Astrocyte of the hippocampus (primary cell): ENCODE measurements around the gene CELF2.
A peak's percentile ranks its signal among the peaks of the same experiment; 100 is the strongest.

Source experiments
- DNase-seq: peaks from one replicate; pipeline ENCODE4 v3.0.0; 2011; ENCODE audit warnings: low read depth, low spot score

CELF2 gene

DNA sequence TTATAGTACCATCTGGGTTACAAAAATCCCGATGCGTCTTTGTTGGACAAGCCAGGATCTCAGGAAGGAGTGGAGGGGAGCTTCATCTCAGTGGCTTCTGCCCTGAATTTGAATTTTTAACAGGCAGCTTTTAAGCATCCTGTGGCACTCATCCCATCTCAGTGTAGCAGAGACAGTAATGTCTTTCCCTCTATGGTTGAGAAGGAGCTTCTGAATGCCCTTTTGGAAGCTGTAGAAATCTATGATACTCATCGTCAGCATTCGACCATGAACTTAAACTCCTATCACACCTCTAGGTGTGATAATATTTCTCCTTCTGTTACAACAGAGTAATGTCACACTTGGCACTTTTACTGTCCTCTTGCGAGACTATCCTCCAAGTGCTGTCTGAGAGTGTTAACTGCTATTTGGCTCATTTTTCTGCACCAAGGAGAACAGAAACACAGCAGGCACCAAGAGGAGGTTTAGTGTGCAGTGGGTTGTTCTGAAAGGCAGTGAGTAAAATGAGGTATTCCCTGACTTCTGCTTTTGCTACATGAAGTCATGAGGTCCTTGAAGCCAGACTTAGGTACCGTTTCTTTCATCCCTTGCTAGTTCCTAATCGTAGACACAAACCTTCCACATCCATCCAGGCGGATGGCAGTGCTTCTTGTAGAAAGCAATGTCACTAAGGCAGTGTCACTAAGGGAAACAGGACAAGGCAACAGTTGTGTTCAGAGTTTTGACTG is 177.4 kb downstream of the CELF2 start:
- no peak for DNase-seq

DNA sequence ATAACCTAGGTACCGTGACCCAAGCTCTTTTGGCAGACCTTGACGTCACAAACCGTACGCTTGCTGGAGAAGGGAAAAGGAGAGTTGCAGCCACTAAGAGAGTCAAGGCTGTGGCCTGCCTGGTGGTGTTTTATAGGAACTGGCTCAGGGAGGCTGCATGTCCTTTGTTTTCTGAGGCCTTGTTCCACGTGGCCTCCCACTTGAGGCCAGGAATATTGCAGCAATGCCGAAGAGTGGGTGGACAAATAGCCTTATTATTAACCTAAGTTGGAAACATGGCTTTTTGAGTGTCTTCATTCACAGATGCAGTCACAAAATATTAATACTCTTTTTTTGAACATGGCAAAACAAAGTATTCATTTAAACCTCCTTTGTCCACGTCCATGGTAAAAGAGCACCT is 178.0 kb downstream of the CELF2 start:
- no peak for DNase-seq

DNA sequence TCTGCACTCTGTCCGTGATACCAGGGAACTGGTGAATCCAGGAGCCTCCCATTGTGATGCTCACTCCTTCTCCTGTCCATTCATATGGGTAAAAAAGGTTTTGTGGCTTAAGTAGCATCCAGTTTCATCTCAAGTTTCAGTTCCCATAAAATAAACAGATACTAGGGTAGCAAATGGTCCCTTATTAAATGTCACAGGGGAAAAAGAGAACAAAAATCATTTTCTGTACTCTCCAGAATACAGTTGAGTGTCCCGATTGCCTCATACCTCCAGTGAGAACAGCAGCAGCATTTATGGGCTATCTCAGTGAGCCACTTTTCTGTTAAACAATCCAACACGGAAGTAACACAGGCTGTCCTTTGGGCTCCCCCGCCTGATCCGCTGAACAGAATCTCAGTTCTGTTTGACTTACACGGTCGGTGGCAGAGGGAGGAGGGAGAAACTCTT is 179.6 kb downstream of the CELF2 start:
- DNase-seq = no peak

DNA sequence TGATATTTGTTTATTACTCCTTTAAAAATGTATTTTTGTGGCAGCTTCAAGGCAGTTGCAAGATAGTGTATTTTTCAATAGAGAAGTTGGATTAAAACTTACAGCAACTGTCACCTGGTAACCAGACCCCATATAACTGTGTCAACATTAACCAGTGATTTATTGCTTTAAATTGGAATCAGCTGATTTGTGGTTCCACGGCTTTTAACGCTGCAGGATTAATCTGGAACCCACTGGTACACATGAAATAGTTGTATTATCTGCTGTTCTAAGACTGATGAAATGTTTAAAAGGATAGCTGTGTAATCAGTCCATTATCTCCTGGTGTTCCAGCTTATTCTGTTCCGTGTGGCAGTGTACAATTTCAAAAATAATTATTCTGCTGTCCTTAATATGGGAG is 180.2 kb downstream of the CELF2 start:
- DNase-seq = no peak

DNA sequence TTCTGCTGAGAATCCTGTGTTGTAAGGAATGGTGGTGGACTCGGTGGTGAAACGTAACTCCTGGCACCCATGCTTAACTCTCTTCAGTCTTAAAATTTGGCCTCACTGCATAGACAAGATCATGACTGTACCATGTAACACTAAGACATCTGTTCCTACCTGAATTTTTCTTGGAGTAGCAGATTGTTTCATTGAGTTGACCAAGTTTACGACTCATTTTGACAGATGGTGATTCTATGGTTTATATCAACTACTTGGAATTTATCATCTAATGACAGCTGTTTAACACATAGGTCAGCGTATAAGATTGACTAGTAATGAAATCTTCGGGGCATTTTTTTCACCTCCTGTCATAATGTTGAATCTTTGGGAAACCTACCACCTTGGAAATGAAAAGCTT is 184.2 kb downstream of the CELF2 start:
- no peak for DNase-seq

DNA sequence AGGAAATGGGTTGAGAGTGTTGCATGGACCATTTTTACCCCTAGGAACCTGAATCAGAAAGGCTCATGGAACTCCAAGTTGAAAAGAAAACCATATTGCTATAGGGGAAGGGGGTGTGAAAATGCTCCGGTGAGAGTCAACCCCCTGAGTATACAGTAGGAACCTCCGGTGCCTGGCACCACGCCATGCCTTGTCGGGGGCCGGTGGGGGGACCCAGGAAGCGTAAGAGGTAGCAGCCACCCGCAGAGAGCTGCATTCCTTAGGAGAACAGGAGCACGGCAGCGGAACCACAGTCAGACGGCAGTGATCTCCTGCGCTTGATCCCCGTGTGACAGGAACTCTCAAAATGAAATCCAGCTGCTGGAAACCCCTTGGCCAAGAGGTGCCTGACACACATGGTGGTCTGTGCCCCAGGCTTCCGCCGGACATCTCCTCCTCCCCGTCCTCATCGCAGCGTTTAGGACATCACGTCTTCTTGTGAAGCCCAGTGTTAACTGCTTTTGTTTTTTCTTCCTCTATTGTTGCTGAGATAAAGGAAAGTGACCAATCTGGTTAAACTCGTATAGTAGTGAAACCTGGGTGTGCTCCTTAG is 186.8 kb downstream of the CELF2 start:
- DNase-seq = peak; percentile 54

DNA sequence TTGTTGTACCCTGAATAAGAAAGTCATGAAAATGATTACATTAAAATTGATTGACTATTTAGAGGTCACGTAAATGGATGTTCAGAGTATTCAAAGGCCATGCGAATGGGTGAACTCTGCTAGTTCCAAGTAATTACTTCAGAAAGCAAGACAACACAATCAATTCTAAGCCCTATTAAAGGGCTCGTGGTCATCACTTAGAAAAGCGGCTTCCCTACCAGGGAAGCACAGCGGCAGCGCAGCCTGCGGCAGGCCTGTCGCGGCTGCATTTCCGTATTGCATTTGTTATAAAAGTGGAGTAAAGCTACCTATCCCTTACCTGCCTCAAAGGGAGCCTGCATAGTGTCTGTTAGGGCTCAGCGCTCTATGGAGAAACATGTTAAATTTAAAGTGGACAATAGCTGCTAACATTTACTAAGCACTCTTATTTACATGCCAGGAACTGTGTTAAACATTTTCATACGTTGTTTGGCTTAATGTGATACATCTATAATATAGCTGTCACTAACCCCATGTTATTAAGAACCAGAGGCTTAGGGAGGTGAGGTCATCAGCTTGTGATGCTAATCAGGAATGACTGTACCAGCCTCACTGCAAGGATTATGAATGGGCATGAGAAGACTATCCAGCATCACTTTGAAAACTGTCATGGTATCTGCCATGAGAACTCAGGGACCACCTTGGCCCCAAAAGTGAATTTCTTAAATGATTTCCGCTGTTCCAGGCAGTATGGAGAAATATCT is 187.5 kb downstream of the CELF2 start:
- DNase-seq = peak; percentile 59

DNA sequence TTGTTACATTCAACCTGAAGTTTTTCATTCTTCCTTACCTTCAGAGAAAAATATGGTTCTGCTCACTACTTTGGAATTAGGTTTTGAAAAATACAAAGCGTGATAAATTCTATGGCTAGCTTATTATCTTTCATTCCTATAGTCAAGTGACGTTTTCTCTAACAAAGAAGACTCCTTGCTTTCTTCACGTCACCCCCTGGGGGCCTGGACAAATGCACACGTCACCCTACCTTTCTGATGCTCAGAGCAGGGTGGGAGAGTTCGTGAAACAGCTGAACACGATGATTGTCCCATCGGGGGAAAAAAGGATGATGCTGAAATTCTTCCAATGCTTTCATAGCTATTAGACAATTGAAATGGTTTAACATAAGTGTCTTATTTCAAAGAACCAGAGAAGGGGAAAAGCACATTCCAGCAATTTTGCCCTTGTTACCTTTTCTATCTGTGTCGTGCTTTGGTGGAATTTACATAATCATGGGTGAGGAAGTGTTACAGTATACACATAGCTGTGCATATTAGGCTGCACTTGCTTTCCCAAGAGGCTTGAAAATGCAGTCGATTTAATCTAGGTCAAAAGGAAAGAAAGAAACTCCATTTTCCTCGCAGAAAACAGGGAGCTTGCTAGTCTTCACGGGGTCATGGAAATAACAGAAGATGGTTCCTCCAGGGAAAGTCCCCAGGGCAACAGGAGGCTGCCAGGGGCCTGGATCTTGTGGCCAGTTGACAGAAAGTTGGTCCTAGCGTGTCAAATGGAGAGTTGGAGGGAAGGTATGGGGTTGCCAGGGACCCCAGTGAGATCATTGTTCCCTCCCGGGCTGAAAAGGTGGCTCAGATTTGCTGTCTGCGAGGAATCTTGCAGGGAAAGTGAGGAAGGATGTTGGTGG is 189.2 kb downstream of the CELF2 start:
- DNase-seq = no peak

DNA sequence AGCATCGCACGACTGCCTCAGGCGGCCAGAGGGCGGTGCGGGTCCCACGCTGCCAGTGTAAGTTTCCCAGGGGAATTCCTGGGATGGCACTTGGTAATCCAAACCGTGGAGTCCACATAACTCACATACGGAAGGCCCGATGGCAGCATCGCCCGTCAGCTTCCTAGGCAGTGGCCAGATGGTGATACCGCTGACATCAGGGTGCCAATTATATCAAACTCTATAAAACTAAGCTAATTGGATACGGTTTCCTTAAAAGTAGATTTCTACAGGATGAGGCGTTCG is 189.8 kb downstream of the CELF2 start:
- no peak for DNase-seq

DNA sequence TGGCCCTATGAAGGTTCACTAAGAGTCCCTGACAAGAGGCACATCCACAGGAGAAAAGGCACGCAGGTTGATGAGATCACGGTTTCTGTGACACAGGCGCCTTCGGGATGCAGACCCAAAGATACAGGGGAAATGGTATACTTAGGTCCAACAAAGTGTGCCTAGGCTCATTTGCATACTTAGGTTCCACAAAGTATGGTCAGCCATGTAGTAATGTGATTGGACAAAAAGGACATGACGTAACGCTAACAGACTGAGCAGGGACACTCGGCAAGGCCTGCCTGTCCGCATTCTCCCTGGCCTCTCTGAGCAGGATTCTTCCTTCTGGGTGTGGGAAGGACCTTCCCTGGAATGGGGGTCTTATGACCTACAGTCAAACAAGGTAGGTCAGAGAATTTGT is 190.6 kb downstream of the CELF2 start:
- DNase-seq = no peak

DNA sequence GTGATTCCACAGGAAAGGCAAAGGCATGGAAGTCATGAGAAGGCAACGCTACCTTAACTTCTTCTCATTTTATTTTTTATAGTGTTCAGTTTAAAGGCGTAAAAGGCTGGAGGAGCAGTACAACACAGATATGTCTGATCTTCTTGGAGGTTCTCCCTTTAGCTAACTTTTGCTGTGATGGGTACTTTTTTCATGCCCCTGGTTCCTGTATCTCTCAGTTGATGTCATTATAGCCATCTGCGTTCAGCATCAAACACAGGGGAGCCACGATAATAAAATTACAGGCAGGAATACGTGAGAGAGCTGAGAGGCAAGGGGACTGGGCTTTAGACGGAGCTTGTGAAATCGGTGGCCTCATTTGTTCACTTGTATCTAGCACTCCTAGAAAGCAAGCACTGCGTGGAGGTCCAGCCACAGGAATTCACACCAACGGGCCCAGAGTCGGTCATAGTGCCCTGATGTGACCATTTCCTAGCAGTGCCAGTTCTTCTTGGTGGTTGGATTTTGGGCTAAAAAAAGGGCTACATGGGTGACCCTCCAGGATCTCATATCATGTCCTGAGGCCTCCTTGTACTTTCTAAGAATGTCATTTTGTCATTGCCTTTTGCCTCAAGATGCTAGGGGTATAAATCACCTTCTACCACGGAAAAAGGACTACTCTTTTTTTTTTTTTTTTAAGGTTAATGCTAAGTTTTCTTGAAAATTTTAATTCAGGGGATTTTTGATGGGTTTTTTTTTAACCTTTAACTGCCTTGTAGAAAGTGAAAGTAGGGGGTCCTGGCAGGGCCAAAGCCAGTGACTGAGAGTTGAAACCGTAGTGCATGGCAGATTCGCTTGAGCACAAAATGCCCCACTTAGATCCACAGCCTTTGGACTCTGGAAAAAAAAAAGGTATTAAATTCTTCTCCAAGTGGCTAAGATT is 191.5 kb downstream of the CELF2 start:
- DNase-seq = no peak

DNA sequence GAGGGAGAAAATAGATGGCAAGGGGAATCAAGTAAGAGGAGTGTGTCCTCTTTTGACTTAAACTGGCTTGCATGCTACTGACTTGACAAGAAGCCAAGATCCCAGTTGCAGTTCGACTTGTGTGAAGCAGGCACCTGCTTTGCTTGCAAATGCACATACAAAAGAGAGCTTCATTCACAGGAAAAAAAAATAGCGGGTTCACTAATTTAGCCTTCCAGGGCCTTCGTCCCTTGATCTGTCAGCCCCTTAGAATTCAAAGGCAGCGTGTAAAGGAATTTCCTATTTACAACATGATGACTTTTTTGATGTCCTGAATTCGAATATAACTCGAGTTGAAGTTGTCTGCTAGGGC is 192.1 kb downstream of the CELF2 start:
- DNase-seq = peak; percentile 39

DNA sequence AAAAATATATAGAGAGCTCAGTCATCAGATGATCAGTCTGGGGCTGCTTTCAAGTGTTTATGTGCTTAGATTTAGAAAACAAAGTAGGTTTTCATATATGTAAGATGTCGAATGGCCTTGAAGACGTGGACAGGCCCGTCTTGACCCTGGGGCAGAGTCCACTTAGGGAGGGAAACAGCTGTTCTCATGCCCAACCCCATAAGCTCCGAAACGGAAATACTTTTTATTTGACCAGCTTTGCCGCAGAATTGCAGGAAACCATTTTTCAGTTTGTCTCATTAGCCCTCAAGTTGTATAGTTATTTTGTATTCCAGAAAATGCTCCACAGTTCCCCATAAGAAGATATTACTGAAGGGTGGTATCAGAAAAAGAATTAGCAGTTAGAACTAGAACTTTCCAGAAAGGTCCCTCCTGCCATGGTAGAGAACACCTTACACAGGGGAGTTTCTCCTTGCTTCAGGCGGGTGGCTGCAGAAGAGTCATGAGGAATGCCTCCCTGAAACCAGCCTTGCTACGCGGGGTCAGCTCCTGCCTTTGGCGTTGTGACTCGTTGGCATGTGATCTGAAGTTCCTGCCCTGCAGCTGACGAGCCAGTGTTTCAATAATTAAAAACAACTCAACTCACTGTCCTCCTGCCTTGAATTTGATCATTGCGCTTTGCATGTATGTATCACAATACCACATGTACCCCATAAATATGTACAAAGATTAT is 192.7 kb downstream of the CELF2 start:
- no peak for DNase-seq

DNA sequence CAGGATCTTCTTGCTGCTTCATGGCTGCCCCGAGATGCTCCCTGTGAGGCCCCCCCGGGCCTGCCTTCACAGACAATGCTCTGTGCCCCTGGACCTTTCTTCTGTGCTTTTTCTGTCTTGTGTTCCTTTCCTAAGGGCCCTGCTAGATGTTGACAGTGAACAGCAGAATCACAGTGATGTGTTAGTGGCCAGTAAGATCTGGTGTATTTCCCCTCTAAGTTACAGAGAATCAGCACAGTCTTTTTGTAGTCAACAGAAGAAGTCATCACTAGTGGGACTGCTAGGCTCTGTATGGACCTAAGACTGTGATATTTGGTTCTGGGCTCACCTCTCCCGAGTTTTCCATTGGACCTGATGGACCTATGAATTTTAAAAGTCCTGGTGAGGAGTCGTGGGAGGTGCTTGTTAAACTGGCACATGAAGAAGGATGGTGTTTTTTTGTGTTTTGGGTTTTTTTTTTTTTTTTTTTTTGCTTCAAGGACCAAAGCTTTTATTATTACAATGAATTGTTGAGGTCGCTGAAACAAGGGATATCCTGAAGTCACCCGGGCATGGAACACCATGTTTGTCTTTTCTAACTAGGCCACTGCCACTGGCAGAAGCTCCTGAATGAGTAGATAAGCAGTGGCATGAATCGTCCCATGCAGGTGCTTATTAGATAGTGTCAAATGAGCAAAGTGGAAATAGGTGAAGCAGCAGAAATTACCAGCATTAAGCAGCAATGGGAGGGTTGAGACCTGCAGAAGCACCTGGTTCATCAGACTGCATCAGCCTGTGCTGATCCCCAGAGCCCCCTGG is 194.8 kb downstream of the CELF2 start:
- no peak for DNase-seq

DNA sequence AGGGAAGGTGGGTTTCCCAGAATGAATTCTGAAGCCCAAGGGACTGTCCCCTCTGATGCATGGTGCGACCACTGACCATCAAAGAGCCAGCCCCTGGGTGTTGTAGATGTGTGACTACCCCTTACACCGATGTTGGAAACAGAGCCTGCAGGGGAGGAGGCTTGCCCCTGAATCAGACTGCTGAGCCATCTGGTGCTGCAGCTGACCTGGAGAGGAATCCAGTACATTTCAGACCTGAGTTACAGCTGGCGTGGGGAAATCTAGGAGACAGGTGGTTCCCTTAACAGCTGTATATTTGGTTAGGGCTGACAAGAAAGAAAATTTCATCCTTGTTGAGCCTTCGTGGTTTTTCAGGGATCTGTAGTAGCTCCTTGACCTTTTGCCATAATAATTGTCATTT is 195.5 kb downstream of the CELF2 start:
- DNase-seq = no peak

DNA sequence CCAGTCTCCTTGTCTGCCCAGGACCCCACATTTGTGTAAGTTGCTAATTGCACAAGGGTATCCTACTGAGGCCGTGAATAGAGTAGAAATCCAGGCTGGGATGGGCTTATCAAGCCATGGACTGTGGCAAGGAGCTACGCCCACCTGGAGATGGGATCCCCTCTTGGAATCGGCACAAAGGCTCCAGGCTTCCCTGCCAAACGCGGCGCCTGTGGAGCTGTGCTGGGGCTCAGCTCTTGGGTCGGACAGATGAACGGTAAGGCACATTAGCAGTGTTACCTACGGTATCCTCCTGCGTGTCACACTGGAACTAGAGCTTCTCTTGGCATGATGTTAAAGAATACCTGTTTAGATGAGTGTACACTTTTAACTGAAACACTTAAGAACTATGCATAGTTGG is 196.7 kb downstream of the CELF2 start:
- DNase-seq = no peak

DNA sequence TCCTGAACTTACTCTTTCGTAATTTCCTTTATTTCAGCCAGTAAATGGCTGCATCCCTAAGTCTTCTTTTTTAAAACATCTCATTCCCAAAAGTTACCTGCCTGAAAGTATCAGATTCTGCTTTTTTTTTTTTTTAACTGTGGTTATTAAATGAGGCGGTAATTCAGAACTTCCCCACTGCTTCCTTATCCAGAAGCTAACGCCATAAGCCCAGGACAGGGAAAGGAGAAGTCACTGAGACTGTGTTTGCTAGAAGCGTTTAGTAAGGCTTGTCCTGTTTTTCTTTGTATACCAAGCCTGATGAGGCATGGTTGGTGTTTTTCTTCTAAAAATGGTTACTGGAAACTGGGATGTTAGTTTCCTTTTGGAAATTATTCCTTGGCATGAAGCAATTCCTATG is 197.8 kb downstream of the CELF2 start:
- no peak for DNase-seq

DNA sequence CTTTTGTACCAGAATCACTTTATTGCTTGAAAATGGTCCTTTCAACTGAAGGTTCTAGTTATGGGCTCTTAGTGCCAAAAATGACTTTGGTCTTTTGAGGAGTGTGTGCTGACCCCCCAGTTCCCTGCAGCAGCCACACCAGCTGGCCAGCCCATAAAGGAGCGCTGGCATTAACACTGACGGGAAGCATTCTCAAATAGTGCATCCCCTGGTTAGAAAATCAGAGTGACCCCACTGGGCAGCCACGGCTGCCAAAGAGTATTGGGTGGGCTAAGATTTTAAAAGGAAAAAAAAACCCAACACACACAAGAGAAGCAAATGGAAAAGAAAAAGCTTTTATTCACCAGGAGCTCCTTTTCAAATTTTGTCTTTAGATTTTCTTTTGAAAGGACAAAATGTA is 199.8 kb downstream of the CELF2 start:
- no peak for DNase-seq

DNA sequence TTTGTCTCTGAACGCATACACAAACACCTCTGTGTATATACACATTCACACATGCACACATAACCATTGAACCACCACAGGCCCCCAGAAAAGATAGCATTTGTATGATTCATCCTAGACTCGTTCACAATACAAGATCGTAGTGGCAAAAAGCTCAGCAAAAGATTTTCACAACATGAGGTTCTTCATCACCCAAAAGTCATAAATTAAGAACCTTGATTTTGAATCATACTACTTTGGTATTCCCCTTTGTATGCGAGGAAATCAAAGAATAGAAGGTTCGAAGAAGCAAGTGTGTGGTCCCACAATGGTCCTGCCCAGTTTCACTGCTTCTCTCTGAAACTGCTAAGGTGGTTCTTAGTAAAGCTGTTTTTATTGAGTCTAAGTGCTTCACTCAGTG is 200.7 kb downstream of the CELF2 start:
- no peak for DNase-seq

DNA sequence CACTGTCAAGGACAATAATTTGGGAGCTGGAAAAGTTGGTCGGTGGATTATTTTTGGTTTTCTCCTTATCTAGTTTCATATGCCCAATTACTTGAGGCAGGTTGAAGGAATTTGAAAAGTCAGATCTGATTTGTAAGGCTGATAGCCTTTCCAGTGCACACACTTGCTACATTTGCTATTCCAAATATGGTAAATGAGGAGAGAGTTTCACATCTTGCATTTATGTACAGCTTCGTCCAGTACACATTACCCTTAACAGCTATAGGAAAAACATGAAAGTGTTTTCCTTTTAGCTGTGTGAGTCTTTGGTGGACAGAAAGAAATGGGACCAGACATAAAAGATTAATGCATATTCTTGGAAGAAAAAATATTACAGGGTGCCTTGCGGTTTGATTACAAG is 201.8 kb downstream of the CELF2 start:
- no peak for DNase-seq
